Kidney (tissue), 14 donors: ENCODE data around the gene HTR1D. TPM values are rescaled to one million over a fixed set of nuclear protein-coding genes. Genes with fewer than 3 reads are reported as not detected.

Experiments used
- DNase-seq, 5 donors: peaks; one replicate each; pipeline ENCODE4 v3.0.0-alpha.2; 2013 to 2020
- FAIRE-seq: peaks from 2 replicates; lab custom pipeline; 2012; peaks lifted over from hg19 to GRCh38; lab: Jason Lieb, UNC
- H3K27ac ChIP-seq, 2 donors: one replicate each; pipeline ENCODE4 v1.7.0; 2013; ENCODE audit warnings: low read depth in 2 of 2, low read length in 2 of 2, inconsistent platforms in 1 of 2
- H3K27me3 ChIP-seq: one replicate; pipeline ENCODE4 v1.7.1; 2013; ENCODE audit warnings: low read length, inconsistent platforms; ENCODE audit not compliant: control insufficient read depth, insufficient read depth
- H3K36me3 ChIP-seq, 3 donors: one replicate each; pipeline versions ENCODE4 v1.7.0 to v1.7.1; 2013; ENCODE audit warnings: low read length in 3 of 3, control low read depth in 1 of 3, inconsistent platforms in 1 of 3; ENCODE audit not compliant: insufficient read depth in 3 of 3, control insufficient read depth in 2 of 3
- H3K4me1 ChIP-seq, 3 donors: one replicate each; pipeline versions ENCODE4 v1.7.0 to v1.7.1; 2013; ENCODE audit warnings: low read length in 3 of 3, inconsistent platforms in 1 of 3, low read depth in 1 of 3; ENCODE audit not compliant: control insufficient read depth in 2 of 3, insufficient read depth in 2 of 3
- H3K4me3 ChIP-seq, 3 donors: one replicate each; pipeline versions ENCODE4 v1.7.0 to v1.8.1; 2013; ENCODE audit warnings: low read length in 3 of 3, control low read depth in 1 of 3, inconsistent platforms in 1 of 3
- H3K9ac ChIP-seq, 3 donors: one replicate each; pipeline versions ENCODE4 v1.7.0 to v1.7.1; 2013; ENCODE audit warnings: low read length in 3 of 3, control low read depth in 1 of 3, inconsistent platforms in 1 of 3
- H3K9me3 ChIP-seq, 3 donors: one replicate each; pipeline versions ENCODE4 v1.7.0 to v1.7.1; 2013; ENCODE audit warnings: low read length in 3 of 3, control low read depth in 1 of 3, inconsistent platforms in 1 of 3; ENCODE audit not compliant: control insufficient read depth in 2 of 3, insufficient read depth in 1 of 3
- intact Hi-C: fragments of 100-400 bp; cut with DNase I; formaldehyde crosslinking; loops from one replicate; pipeline ENCODE4 v1.11.1; 2022
- polyA plus RNA-seq: library from polyadenylated mRNA; stranded (reverse); fragments of 350-450 nt; fragmentation: Illumina TruSeq; extraction: RNeasy Lipid Tissue Mini Kit (QIAGEN cat#74804); gene quantifications from one replicate; pipeline ENCODE4 v1.2.3, GENCODE V29; 2014; ENCODE audit warnings: low read depth, low replicate concordance; ENCODE audit not compliant: insufficient read depth
- total RNA-seq: library from RNA; stranded (reverse); fragmentation: NEBNext Ultra II Directional; extraction: Animal tissue kit (Norgen Biotek cat#: 25700); gene quantifications from one replicate; pipeline ENCODE4 v1.2.1, GENCODE V29; 2021
- TF ChIP-seq, protein P1 (sequence below): IDR thresholded peaks from 3 replicates; pipeline ENCODE4 v1.5.1; 2012; ENCODE audit warnings: mild to moderate bottlenecking, moderate library complexity, borderline replicate concordance; ENCODE audit not compliant: insufficient read depth; ENCODE audit errors: extremely low read depth
- donor health status: control.
- donor health status: control.
- donor health status: control.
- donor health status: control.
- donor health status: control.
- donor health status: DM: yes; HTN: yes; CAD: no.
- donor health status: Normal renal cell carcinoma (clear cell type).

The HTR1D gene
- total and polyA plus RNA-seq, 2 donors from 2014 or later, result 0.09 TPM; not detected in 1

DNA sequence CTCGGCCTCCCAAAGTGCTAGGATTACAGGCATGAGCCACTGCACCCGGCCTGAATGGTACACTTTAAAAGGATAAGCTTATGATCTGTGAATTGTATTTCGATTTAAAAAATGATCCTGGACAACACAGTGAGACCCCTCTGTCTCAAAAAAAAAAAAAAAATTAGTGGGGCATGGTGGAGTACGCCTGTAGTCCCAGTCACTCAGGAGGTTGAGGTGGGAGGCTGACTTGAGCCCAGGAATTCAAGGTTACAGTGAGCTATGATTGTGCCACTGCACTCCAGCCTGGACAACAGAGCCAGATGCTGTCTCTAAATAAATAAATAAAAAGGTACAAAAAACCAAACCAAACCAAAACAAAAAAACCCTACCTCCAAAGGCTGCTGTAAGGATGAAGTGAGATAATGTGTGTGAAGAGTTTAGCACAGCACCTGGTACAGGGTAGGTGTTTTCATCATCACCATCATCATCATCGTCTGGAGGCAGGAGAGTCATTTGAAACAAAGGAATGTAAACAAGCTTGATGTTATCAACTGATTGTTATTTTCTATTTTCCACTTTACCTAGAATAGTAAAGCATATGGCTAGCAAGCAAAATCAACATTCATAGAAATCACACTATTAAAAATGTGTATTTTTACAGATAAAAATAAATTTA, 22.5 kb upstream of the HTR1D start:
- intact Hi-C loops, result no loop called here
- Histone ChIP-seq H3K4me3 (no peak overlapping the region), H3K27ac (no peak overlapping the region), H3K27me3 (no peaks in the 10 kb centered on the region), H3K9me3 (no peaks in the 10 kb centered on the region), H3K9ac (no peak overlapping the region), H3K36me3 (no peaks in the 10 kb centered on the region), H3K4me1 (no peaks in the 10 kb centered on the region)
- TF ChIP-seq, protein P1, sequence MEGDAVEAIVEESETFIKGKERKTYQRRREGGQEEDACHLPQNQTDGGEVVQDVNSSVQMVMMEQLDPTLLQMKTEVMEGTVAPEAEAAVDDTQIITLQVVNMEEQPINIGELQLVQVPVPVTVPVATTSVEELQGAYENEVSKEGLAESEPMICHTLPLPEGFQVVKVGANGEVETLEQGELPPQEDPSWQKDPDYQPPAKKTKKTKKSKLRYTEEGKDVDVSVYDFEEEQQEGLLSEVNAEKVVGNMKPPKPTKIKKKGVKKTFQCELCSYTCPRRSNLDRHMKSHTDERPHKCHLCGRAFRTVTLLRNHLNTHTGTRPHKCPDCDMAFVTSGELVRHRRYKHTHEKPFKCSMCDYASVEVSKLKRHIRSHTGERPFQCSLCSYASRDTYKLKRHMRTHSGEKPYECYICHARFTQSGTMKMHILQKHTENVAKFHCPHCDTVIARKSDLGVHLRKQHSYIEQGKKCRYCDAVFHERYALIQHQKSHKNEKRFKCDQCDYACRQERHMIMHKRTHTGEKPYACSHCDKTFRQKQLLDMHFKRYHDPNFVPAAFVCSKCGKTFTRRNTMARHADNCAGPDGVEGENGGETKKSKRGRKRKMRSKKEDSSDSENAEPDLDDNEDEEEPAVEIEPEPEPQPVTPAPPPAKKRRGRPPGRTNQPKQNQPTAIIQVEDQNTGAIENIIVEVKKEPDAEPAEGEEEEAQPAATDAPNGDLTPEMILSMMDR, result no peak
- DNase-seq (no peak), FAIRE-seq (no peak)

DNA sequence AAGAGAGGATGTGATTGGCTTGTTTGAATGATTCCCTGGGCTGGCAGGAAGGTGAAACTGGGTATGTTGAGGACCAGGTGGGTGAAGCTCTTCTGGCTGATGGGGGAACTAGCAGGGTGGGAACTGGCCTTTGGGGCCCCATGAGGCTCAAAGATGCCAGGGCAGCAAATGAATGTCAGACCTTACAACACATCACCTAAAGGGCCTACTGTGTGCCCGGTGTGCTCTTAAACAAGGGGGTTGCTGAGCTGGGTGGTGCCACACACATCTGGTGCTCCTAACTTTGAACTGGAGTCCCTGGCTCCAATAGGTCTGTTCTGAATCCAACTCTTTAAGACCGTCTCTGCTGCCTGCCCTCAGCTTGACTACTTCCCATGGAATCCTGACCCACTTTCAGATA, 21.3 kb upstream of the HTR1D start:
- H3K9ac ChIP-seq, result no peak overlapping the region
- intact Hi-C loops, result no loop called here
- TF ChIP-seq, protein P1, result no peak
- no peak for DNase-seq
- H3K27ac ChIP-seq, result no peak overlapping the region
- no peak for FAIRE-seq
- no peaks in the 10 kb centered on the region for H3K36me3 ChIP-seq
- H3K27me3 ChIP-seq, result no peaks in the 10 kb centered on the region
- no peaks in the 10 kb centered on the region for H3K9me3 ChIP-seq
- no peaks in the 10 kb centered on the region for H3K4me1 ChIP-seq
- no peak overlapping the region for H3K4me3 ChIP-seq

DNA sequence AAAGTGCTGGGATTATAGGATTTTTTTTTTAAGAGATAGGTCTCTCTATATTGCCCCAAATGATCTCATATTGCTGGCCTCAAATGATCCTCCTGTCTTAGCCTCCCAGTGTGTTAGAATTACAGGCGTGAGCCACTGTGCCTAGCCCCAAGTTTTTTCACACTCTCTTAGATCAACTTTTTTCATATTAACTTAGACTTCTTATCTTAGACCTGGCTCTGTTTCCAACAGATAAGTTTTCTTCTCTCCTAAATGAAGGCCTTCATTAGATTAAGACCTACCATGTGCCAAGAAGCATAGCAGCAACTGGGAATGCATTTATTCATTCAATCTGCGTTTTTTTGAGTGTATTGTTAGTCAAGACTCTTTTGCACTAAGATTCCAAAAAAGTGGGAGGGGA, 20.2 kb upstream of the HTR1D start:
- no peak overlapping the region for H3K27ac ChIP-seq
- intact Hi-C loops, result no loop called here
- TF ChIP-seq, protein P1, result no peak
- no peaks in the 10 kb centered on the region for H3K27me3 ChIP-seq
- no peak overlapping the region for H3K4me3 ChIP-seq
- no peaks in the 10 kb centered on the region for H3K36me3 ChIP-seq
- H3K9me3 ChIP-seq, result no peaks in the 10 kb centered on the region
- no peak overlapping the region for H3K9ac ChIP-seq
- DNase-seq, result no peak
- no peaks in the 10 kb centered on the region for H3K4me1 ChIP-seq
- no peak for FAIRE-seq

DNA sequence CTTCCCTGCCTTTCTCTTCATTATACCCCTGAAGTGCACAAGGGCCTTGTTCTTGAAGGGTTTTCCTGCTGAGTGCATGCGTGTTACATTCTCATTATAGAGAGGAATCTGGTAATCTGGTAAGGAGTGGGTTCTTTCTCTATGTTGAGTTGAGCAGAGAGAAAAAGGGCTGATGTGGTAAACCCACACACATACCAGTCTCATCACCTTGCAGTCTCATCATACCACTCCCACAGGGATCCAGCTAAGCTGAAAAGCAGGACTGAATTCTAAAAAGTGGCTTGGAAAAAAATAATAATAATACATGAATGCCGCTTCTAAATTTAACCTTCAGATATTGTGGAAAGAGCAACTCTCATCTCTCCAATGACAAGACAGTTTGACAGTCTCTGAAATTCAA, 10.5 kb upstream of the HTR1D start:
- TF ChIP-seq, protein P1, result no peak
- Histone ChIP-seq H3K9me3 (no peaks in the 10 kb centered on the region), H3K4me1 (peaks cover 0 to 4% (median 0%) of the 10 kb centered on the region in 3 donors), H3K27ac (no peak overlapping the region), H3K9ac (no peak overlapping the region), H3K27me3 (no peaks in the 10 kb centered on the region), H3K36me3 (no peaks in the 10 kb centered on the region), H3K4me3 (no peak overlapping the region)
- FAIRE-seq, result no peak
- no peak for DNase-seq
- intact Hi-C loops, result no loop called here
